Muscle of leg (tissue), 11 donors: ENCODE results near the gene NHLRC2. TPM values are rescaled to one million over a fixed set of nuclear protein-coding genes. Genes with fewer than 3 reads are reported as not detected.

Experiments used
- DNase-seq: peaks from one replicate; pipeline ENCODE4 v3.0.0; 2013
- H3K27ac ChIP-seq: one replicate; pipeline ENCODE4 v1.5.1; 2013; ENCODE audit warnings: mild to moderate bottlenecking, low read length, control low read depth
- H3K27me3 ChIP-seq: one replicate; pipeline ENCODE4 v1.6.1; 2013; ENCODE audit warnings: low read length; ENCODE audit not compliant: control insufficient read depth, insufficient read depth
- H3K36me3 ChIP-seq: one replicate; pipeline ENCODE4 v1.6.1; 2013; ENCODE audit warnings: low read length; ENCODE audit not compliant: control insufficient read depth, insufficient read depth
- H3K4me1 ChIP-seq: one replicate; pipeline ENCODE4 v1.6.1; 2013; ENCODE audit warnings: low read length; ENCODE audit not compliant: control insufficient read depth, insufficient read depth
- H3K4me3 ChIP-seq: one replicate; pipeline ENCODE4 v1.5.1; 2013; ENCODE audit warnings: low read length, control low read depth
- H3K9me3 ChIP-seq: replicated peaks from 2 replicates; pipeline ENCODE4 v1.6.1; 2013; ENCODE audit warnings: low read depth, low read length; ENCODE audit not compliant: control insufficient read depth
- WGBS: methylation state at CpG from one replicate; pipeline ENCODE4 v1.1.5; 2013; ENCODE audit warnings: missing lambda C conversion rate; ENCODE audit not compliant: insufficient coverage; 5-methylcytosine and 5-hydroxymethylcytosine counted together
- polyA plus RNA-seq, 8 donors: library from polyadenylated mRNA; unstranded; fragments of 120-200 nt; gene quantifications; one replicate each; pipeline versions ENCODE4 v1.2.1 to v1.2.3, GENCODE V29; 2013; ENCODE audit warnings: inconsistent platforms in 1 of 8, low replicate concordance in 1 of 8; ENCODE audit not compliant: insufficient read length in 8 of 8, insufficient read depth in 1 of 8
- total RNA-seq: library from RNA; stranded (reverse); fragments of 120-200 nt; gene quantifications from one replicate; pipeline ENCODE4 v1.2.4, GENCODE V29; 2013

The NHLRC2 gene
- total and polyA plus RNA-seq, 9 donors = 7.8 to 16.3 (median 12.0) TPM

DNA sequence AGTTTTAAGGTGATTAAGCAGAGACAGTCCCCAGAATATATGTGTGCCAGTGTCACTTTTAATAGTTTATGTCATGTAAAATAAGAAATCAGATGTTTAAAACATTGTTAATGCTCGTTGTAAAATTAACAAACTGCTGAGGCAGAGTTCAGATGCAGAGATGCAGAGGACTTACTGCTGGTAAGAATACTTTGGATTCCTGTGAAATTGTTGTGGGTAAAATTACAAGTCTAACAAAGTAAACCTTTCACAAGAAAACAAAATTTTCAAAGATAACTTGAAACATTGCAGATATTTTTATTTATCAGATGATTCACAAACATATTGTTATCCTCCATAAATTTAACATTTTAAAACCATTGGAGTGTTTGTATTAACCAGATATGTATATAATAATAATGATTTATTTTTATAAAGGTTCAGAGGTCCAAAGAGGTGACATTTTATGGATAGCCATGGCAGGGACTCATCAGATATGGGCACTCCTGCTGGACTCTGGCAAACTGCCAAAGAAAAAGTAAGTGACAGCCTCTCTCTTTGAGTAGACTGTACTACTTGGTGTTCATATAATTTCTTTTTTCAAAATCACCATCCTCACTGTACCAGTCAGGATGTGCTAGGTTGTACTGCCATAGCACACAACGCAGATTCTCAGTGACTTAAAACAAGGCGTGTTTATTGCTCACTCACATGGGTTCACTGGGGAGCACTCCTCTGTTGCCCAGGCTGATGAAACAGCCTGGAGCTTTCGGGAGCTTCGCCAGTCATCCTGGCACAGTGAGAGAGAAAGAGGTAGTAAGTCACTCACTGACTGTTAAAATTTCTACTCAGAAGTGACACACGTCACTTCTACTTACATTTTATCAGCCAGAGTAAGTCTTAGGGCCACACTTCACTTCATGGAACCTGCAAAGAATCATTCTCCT lies 43.5 kb downstream of the NHLRC2 start:
- Histone ChIP-seq H3K36me3 (peaks cover 19% of the 10 kb centered on the region), H3K9me3 (no peaks in the 10 kb centered on the region), H3K4me1 (no peaks in the 10 kb centered on the region), H3K27ac (no peak overlapping the region), H3K4me3 (no peak overlapping the region), H3K27me3 (no peaks in the 10 kb centered on the region)
- no peak for DNase-seq
- WGBS = 96% methylated on average over 4 of the region's 6 CpGs

- WGBS = 100% methylated on average over 1 of the region's 2 CpGs
- DNase-seq = no peak
- Histone ChIP-seq H3K27me3 (no peaks in the 10 kb centered on the region), H3K36me3 (peaks cover 19% of the 10 kb centered on the region), H3K9me3 (no peaks in the 10 kb centered on the region), H3K4me1 (no peaks in the 10 kb centered on the region), H3K27ac (no peak overlapping the region), H3K4me3 (no peak overlapping the region)
Observed at GRCh38 chr10:113899952-113900598, 45.6 kb downstream of the NHLRC2 start.

- no CpG with 5 or more reads among the region's 1 CpG for WGBS
- Histone ChIP-seq H3K9me3 (no peaks in the 10 kb centered on the region), H3K4me3 (no peak overlapping the region), H3K27me3 (no peaks in the 10 kb centered on the region), H3K27ac (no peak overlapping the region), H3K36me3 (peaks cover 20% of the 10 kb centered on the region), H3K4me1 (no peaks in the 10 kb centered on the region)
- no peak for DNase-seq
Observed at GRCh38 chr10:113905756-113906155, 51.3 kb downstream of the NHLRC2 start.

DNA sequence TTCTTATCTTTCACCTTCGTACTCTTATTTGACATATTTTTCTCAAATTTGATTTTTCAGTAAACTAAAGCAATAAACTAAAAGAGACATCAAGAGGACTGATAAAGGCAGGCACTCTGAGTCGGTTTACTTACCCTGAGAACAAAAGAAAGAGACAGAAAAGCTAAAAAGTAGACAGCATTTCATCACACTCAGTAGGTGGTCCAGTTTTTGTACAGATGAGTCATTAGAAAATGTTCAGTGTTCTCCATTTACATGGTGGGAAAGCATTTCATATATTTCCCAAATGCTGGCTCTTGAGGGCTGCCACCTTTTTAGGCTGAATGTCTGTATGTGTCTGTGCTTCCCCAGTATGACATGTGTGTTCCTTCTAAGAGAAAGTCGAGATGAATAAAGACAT lies 52.7 kb downstream of the NHLRC2 start:
- H3K4me1 ChIP-seq = no peaks in the 10 kb centered on the region
- H3K9me3 ChIP-seq = no peaks in the 10 kb centered on the region
- DNase-seq = no peak
- no peak overlapping the region for H3K27ac ChIP-seq
- no peaks in the 10 kb centered on the region for H3K27me3 ChIP-seq
- peaks cover 16% of the 10 kb centered on the region for H3K36me3 ChIP-seq
- H3K4me3 ChIP-seq = no peak overlapping the region
- no CpG with 5 or more reads among the region's 3 CpGs for WGBS

- Histone ChIP-seq H3K4me1 (no peaks in the 10 kb centered on the region), H3K9me3 (no peaks in the 10 kb centered on the region), H3K27me3 (no peaks in the 10 kb centered on the region), H3K27ac (no peak overlapping the region), H3K4me3 (no peak overlapping the region), H3K36me3 (peaks cover 17% of the 10 kb centered on the region)
- DNase-seq = no peak
- WGBS = no CpG with 5 or more reads among the region's 1 CpG
Observed at GRCh38 chr10:113908236-113908635, 53.8 kb downstream of the NHLRC2 start.

- Histone ChIP-seq H3K36me3 (peaks cover 12% of the 10 kb centered on the region), H3K4me3 (no peak overlapping the region)
- WGBS = no CpG with 5 or more reads among the region's 1 CpG
Observed at GRCh38 chr10:113911113-113911512, 56.7 kb downstream of the NHLRC2 start.

DNA sequence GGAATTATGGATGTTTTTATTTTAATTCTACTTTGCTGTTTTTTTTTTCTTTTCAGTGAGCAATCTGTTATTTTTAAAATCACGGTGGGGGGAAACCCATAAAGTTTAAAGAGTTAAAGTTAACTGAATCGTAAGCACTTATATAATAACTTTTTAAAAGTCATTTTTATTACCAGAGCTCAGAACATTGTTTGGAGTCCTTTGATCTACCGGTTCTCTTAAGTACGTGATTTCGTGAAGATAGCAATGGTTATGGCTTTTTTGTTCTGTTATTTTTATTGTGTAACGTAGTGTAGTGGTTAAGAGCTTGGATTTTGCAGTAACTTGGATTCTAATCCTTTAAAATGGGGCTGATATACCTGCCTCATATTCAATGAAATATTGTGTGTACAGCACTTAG lies 57.4 kb downstream of the NHLRC2 start:
- Histone ChIP-seq H3K27me3 (no peaks in the 10 kb centered on the region), H3K36me3 (peaks cover 12% of the 10 kb centered on the region), H3K4me1 (no peaks in the 10 kb centered on the region), H3K9me3 (no peaks in the 10 kb centered on the region), H3K4me3 (no peak overlapping the region), H3K27ac (no peak overlapping the region)
- no peak for DNase-seq
- no CpG with 5 or more reads among the region's 6 CpGs for WGBS

More at GRCh38 chr10:113911113-113911512, 56.7 kb downstream of the NHLRC2 start:
- Histone ChIP-seq H3K4me1 (no peaks in the 10 kb centered on the region), H3K27me3 (no peaks in the 10 kb centered on the region), H3K27ac (no peak overlapping the region), H3K9me3 (no peaks in the 10 kb centered on the region)
- no peak for DNase-seq

DNA sequence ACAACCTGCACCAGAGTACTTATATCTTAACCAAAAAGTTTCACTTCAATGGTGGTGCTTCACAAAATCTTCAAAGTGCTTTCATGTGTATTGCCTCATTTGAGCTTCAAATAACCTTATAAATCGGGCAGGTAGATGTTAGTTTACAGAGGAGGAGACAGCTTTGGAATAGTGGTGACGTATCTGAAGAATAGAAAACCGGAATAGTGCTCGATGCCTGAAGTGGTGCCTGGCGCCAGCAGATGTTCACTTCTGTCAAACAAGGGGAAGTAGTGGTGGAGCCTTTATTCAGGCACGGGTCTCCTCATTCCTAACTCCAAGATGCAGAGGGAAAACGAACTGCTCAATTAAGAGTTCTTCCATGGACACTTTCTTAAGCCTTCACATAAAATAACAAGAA lies 58.1 kb downstream of the NHLRC2 start:
- Histone ChIP-seq H3K27ac (no peak overlapping the region), H3K4me1 (no peaks in the 10 kb centered on the region), H3K4me3 (no peak overlapping the region), H3K27me3 (no peaks in the 10 kb centered on the region), H3K36me3 (peaks cover 10% of the 10 kb centered on the region), H3K9me3 (no peaks in the 10 kb centered on the region)
- WGBS = 100% methylated on average over 1 of the region's 7 CpGs
- no peak for DNase-seq

- 67% methylated on average over 1 of the region's 2 CpGs for WGBS
- no peak for DNase-seq
- Histone ChIP-seq H3K4me1 (no peaks in the 10 kb centered on the region), H3K27me3 (no peaks in the 10 kb centered on the region), H3K9me3 (no peaks in the 10 kb centered on the region), H3K4me3 (no peak overlapping the region), H3K27ac (no peak overlapping the region), H3K36me3 (peaks cover 6% of the 10 kb centered on the region)
Observed at GRCh38 chr10:113914956-113915355, 60.5 kb downstream of the NHLRC2 start.

DNA sequence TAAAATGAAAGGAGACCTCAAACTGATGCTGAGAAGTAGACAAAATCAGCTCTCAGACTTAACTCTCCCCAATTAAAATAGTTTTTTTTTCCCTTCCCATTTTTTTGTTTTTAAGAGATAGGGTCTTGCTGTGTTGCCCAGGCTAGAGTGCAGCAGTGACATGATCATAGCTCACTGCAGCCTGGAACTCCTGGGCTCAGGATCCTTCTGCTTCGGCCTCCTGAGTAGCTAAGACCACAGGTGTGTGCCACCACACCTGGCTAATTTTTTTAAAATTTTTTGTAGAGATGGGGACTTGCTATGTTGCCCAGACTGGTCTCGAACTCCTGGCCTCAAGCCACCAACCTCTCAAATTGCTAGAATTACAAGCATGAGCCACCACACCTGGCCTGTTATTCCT lies 61.1 kb downstream of the NHLRC2 start:
- Histone ChIP-seq H3K9me3 (no peaks in the 10 kb centered on the region), H3K27me3 (no peaks in the 10 kb centered on the region), H3K4me3 (no peak overlapping the region), H3K4me1 (no peaks in the 10 kb centered on the region), H3K36me3 (peaks cover 6% of the 10 kb centered on the region), H3K27ac (no peak overlapping the region)
- DNase-seq = no peak
- no CpG with 5 or more reads among the region's 2 CpGs for WGBS
